Activated gamma-delta T cell treated with Interleukin-2 at 50 U/mL for 16 hours (primary cell): ENCODE data around the gene TIPARP.
"Not testable (repeated sequence)": the region's sequence is repeated elsewhere in the genome, so short reads cannot be mapped to it uniquely, and the experiment has no call there.

Experiments used
- DNase-seq: peaks from one replicate; pipeline ENCODE4 v3.0.0-alpha.2; 2020

TIPARP gene

GRCh38 chr3:156716105-156716862 is 41.9 kb downstream of the TIPARP start:
- DNase-seq = no peak

- no peak for DNase-seq
These were observed 44.4 kb downstream of the TIPARP start for GRCh38 chr3:156718622-156719306.

GRCh38 chr3:156720826-156721225 is 46.4 kb downstream of the TIPARP start:
- no peak for DNase-seq

- DNase-seq = no peak
These were observed 47.6 kb downstream of the TIPARP start for GRCh38 chr3:156721687-156722618.

- no peak for DNase-seq
These were observed 48.8 kb downstream of the TIPARP start for GRCh38 chr3:156723182-156723619.

GRCh38 chr3:156725682-156726081 is 51.3 kb downstream of the TIPARP start:
- DNase-seq = no peak

GRCh38 chr3:156726456-156726855 is 52.1 kb downstream of the TIPARP start:
- no peak for DNase-seq

- no peak for DNase-seq
These were observed 53.3 kb downstream of the TIPARP start for GRCh38 chr3:156727519-156728205.

- DNase-seq = no peak
These were observed 54.0 kb downstream of the TIPARP start for GRCh38 chr3:156728267-156728985.

GRCh38 chr3:156729460-156730179 is 55.2 kb downstream of the TIPARP start:
- no peak for DNase-seq

GRCh38 chr3:156731813-156732212 is 57.4 kb downstream of the TIPARP start:
- no peak for DNase-seq

- no peak for DNase-seq
These were observed 57.9 kb downstream of the TIPARP start for GRCh38 chr3:156732261-156732660.

- no peak for DNase-seq
These were observed 58.5 kb downstream of the TIPARP start for GRCh38 chr3:156732715-156733421.

GRCh38 chr3:156734661-156735060 is 60.3 kb downstream of the TIPARP start:
- DNase-seq = not testable (repeated sequence)

- no peak for DNase-seq
These were observed 61.1 kb downstream of the TIPARP start for GRCh38 chr3:156735471-156735870.

GRCh38 chr3:156737049-156737448 is 62.7 kb downstream of the TIPARP start:
- not testable (repeated sequence) for DNase-seq

- no peak for DNase-seq
These were observed 63.9 kb downstream of the TIPARP start for GRCh38 chr3:156738251-156738650.

- DNase-seq = no peak
These were observed 65.6 kb downstream of the TIPARP start for GRCh38 chr3:156739976-156740375.

- DNase-seq = not testable (repeated sequence)
These were observed 66.2 kb downstream of the TIPARP start for GRCh38 chr3:156740581-156740980.

- DNase-seq = no peak
These were observed 67.5 kb downstream of the TIPARP start for GRCh38 chr3:156741935-156742334.

- no peak for DNase-seq
These were observed 68.0 kb downstream of the TIPARP start for GRCh38 chr3:156742401-156742800.
